Measurements from ENCODE around the gene MYO5A. TPM values are rescaled to one million over a fixed set of nuclear protein-coding genes. Genes with fewer than 3 reads are reported as not detected.

MYO5A gene
- total RNA-seq, 1 experiment from 2014 or later, result 21.8 TPM

DNA sequence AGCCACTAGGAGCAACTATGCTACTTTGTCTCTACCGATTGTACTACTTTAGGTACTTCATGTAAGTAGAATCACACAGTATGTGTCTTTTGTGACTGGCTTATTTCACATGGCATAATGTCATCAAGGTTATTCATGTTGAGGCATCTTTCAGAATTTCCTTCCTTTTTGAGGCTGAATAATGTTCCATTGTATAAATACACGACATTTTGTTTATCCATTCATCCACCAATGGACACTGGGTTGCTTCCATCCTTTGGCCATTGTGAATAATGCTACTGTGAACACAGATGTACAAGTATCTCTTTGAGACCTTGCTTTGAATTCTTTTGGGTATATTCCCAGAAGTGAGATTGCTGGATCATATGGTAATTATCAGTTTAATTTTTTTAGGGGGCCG lies 29.2 kb downstream of the MYO5A start:
- Mint-ChIP-seq H3K36me3 (ENCODE audit: insufficient read depth in 1 of 3, low read depth in 3 of 3) (no peaks in the 10 kb centered on the region; a peak in 1 of 7 replicates), H3K9me3 (no peaks in the 10 kb centered on the region), H3K4me3 (no peak overlapping the region), H3K27me3 (ENCODE audit: low read depth) (no peaks in the 10 kb centered on the region), H3K4me1 (no peaks in the 10 kb centered on the region), H3K27ac (no peak overlapping the region; a peak in 1 of 7 replicates)
- Histone ChIP-seq H3K4ac (ENCODE audit: low read depth, low read length) (no peak overlapping the region), H3K23ac (ENCODE audit: insufficient read length, low read depth, low read length) (no peak overlapping the region), H3K18ac (ENCODE audit: insufficient read length, low read depth, low read length) (no peak overlapping the region), H2BK20ac (ENCODE audit: low read depth, low read length, poor library complexity, severe bottlenecking) (no peak overlapping the region), H2BK12ac (ENCODE audit: insufficient read length, low read depth, low read length) (no peak overlapping the region), H2BK120ac (ENCODE audit: low read depth, low read length, poor library complexity, severe bottlenecking) (no peak overlapping the region), H3K27me3 (ENCODE audit: insufficient read depth, low read length) (no peaks in the 10 kb centered on the region), H2BK5ac (ENCODE audit: insufficient read length, low read length) (no peak overlapping the region), H3K9me3 (ENCODE audit: control insufficient read depth, low read depth, low read length) (no peaks in the 10 kb centered on the region), H3K79me2 (ENCODE audit: insufficient read depth, low read length) (no peaks in the 10 kb centered on the region), H3K56ac (ENCODE audit: insufficient read length, low read depth, low read length) (no peak overlapping the region), H3K23me2 (ENCODE audit: insufficient read length, low read depth, low read length, poor library complexity, severe bottlenecking) (no peaks in the 10 kb centered on the region), H3T11ph (ENCODE audit: low read length) (no peak overlapping the region), H3K27ac (ENCODE audit: insufficient read length, low read depth, low read length) (no peak overlapping the region), H2AK5ac (ENCODE audit: insufficient read length, low read length) (no peak overlapping the region), H2AFZ (ENCODE audit: low read length) (no peak overlapping the region), H3K4me1 (ENCODE audit: insufficient read depth, low read length) (no peaks in the 10 kb centered on the region), H4K91ac (ENCODE audit: insufficient read length, low read depth, low read length) (no peak overlapping the region), H3K4me2 (ENCODE audit: insufficient read depth, insufficient read length, low read length) (no peak overlapping the region), H4K5ac (ENCODE audit: insufficient read length, low read depth, low read length) (no peak overlapping the region), H4K8ac (replicated peaks; ENCODE audit: insufficient read length, low read depth, low read length) (no peak overlapping the region), H4K20me1 (ENCODE audit: control insufficient read depth, insufficient read depth, insufficient read length) (no peaks in the 10 kb centered on the region), H3K14ac (ENCODE audit: insufficient read depth, low read length) (no peak overlapping the region), H3K9ac (ENCODE audit: extremely low read depth, insufficient read length, low read length) (no peak overlapping the region), H2BK15ac (ENCODE audit: low read depth, low read length) (no peak overlapping the region), H3K79me1 (ENCODE audit: insufficient read depth, low read depth, low read length, poor library complexity, severe bottlenecking) (peaks cover 2% of the 10 kb centered on the region)
- TF ChIP-seq, protein P1, sequence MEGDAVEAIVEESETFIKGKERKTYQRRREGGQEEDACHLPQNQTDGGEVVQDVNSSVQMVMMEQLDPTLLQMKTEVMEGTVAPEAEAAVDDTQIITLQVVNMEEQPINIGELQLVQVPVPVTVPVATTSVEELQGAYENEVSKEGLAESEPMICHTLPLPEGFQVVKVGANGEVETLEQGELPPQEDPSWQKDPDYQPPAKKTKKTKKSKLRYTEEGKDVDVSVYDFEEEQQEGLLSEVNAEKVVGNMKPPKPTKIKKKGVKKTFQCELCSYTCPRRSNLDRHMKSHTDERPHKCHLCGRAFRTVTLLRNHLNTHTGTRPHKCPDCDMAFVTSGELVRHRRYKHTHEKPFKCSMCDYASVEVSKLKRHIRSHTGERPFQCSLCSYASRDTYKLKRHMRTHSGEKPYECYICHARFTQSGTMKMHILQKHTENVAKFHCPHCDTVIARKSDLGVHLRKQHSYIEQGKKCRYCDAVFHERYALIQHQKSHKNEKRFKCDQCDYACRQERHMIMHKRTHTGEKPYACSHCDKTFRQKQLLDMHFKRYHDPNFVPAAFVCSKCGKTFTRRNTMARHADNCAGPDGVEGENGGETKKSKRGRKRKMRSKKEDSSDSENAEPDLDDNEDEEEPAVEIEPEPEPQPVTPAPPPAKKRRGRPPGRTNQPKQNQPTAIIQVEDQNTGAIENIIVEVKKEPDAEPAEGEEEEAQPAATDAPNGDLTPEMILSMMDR (conservative IDR thresholded peaks at IDR 0.05), result no peak
- WGBS (ENCODE audit: extremely low coverage, insufficient read length, low lambda C conversion rate), result no CpG with 5 or more reads among the region's 3 CpGs
- no peak for DNase-seq
